EL (cell line): ENCODE results near the gene FBXO39.
"Not testable (repeated sequence)": the region's sequence is repeated elsewhere in the genome, so short reads cannot be mapped to it uniquely, and the experiment has no call there.

ENCODE experiments used
- DNase-seq: peaks from one replicate; pipeline ENCODE4 v3.0.0-alpha.2; 2016

FBXO39 gene

GRCh38 chr17:6793748-6794493 is 17.9 kb downstream of the FBXO39 start:
- no peak for DNase-seq

- DNase-seq = no peak
Observed at GRCh38 chr17:6796017-6796886, 20.2 kb downstream of the FBXO39 start.

GRCh38 chr17:6796887-6797490 is 21.0 kb downstream of the FBXO39 start:
- no peak for DNase-seq

- no peak for DNase-seq
Observed at GRCh38 chr17:6797718-6798351, 21.8 kb downstream of the FBXO39 start.

- no peak for DNase-seq
Observed at GRCh38 chr17:6799738-6800137, 23.7 kb downstream of the FBXO39 start.

GRCh38 chr17:6800422-6801027 is 24.5 kb downstream of the FBXO39 start:
- no peak for DNase-seq

GRCh38 chr17:6811510-6811909 is 35.5 kb downstream of the FBXO39 start:
- no peak for DNase-seq

- DNase-seq = no peak
Observed at GRCh38 chr17:6812295-6812694, 36.3 kb downstream of the FBXO39 start.

- DNase-seq = no peak
Observed at GRCh38 chr17:6815775-6816174, 39.8 kb downstream of the FBXO39 start.

GRCh38 chr17:6816368-6816767 is 40.4 kb downstream of the FBXO39 start:
- DNase-seq = not testable (repeated sequence)

GRCh38 chr17:6818938-6819337 is 42.9 kb downstream of the FBXO39 start:
- no peak for DNase-seq

- peak; percentile 61 for DNase-seq
Observed at GRCh38 chr17:6823011-6823442, 47.0 kb downstream of the FBXO39 start.

- no peak for DNase-seq
Observed at GRCh38 chr17:6830383-6830986, 54.5 kb downstream of the FBXO39 start.

- DNase-seq = peak; percentile 32
Observed at GRCh38 chr17:6831661-6832263, 55.7 kb downstream of the FBXO39 start, which contains the start of gene TEKT1. TEKT1 (minus strand) TSS chr17:6831729; CDS start chr17:6830376, 1,353 bp downstream.
